Measurements from ENCODE around the gene AHRR.

The AHRR gene

GRCh38 chr5:430214-430925 lies 108.9 kb downstream of the AHRR start:
- no peak overlapping the region for H3K4me3 ChIP-seq
- H3K27ac ChIP-seq = peak overlapping the region in 6 of 21 experiments; percentile 26 to 69 (median 49)

- H3K4me3 ChIP-seq = no peak overlapping the region
- no peak overlapping the region for H3K27ac ChIP-seq
Observed at GRCh38 chr5:431001-431710, 109.6 kb downstream of the AHRR start.

DNA sequence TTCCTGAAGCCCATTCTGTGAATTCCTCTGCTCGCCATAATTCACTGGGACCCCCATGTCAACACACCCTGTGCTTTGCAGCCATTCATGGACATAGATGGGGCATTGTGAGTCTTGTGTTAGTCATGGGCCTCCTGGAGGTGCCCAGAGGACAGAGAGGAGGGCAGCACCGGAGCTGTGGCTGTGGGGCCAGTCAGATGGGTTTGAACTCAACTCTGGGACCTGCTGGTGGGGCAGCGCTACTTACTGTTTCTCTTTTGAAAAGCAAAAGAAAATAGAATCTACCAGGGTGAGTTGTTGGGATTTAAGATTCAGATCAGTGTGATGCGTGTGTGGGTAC lies 110.2 kb downstream of the AHRR start:
- H3K4me3 ChIP-seq = no peak overlapping the region
- H3K27ac ChIP-seq = no peak overlapping the region

DNA sequence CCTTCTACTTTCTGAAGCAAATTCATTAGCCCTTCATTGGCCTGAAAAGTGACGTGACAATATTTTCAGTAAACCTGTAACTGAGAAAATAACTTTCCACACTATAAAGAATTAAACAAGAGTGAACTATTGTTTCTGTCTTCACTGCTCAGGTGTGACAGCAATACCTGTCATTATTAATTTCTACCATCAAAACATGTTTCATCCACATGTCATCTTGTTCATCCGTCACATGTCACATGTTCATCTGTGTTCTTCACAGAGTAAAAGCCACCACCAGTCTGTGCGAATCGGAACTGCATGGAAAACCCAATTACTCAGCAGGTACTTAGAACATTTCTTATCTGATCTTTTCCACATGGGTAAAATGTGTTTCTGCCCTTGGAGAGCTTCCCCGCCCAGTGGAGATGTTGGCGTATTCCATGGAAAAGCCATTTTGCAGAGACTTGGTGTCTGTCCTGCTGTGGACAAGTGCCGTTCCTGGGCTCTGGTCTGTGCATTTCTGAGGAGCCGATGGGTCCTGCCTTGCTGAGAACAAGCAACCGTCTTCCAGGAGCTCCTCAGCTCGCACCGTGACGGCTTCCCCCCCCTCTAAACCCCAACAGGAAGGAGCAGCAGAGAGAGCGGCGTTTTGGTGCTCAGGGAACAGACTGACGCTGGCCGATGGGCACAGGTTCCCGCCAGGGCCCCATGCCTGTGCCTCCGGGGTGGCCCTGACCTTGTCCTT lies 110.8 kb downstream of the AHRR start:
- Histone ChIP-seq H3K4me3 (no peak overlapping the region), H3K27ac (no peak overlapping the region)

GRCh38 chr5:432928-433791 lies 111.6 kb downstream of the AHRR start:
- no peak overlapping the region for H3K4me3 ChIP-seq
- H3K27ac ChIP-seq = no peak overlapping the region

GRCh38 chr5:433836-434235 lies 112.3 kb downstream of the AHRR start:
- no peak overlapping the region for H3K27ac ChIP-seq
- no peak overlapping the region for H3K4me3 ChIP-seq

DNA sequence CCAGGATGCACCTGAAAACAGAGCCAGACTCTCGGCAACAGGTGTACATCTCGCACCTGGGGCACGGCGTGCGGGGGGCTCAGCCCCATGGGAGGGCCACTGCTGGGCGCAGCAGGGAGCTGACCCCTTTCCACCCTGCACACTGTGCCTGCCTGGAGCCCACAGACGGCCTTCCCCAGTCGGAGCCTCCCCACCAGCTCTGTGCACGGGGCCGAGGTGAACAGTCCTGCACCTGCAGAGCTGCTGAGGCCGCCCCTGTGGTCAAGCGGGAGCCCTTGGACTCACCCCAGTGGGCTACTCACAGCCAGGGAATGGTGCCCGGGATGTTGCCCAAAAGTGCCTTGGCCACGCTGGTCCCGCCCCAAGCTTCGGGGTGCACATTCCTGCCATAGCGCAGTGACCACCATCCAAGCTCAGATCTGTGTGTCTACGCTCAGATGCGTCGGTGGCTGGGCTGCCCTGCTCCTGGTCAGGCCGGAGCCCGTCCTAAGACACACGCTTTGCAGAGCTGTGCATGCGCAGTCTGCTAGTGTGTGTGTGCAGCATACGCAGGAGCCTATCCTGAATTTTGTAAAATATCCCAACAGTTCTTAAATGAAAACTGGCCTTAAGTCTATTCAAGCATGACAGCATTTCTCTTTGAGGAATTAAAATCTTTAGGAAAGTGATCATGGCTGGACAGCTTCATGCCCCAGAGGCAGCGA lies 113.1 kb downstream of the AHRR start:
- no peak overlapping the region for H3K27ac ChIP-seq
- H3K4me3 ChIP-seq = no peak overlapping the region

- Histone ChIP-seq H3K4me3 (no peak overlapping the region), H3K27ac (no peak overlapping the region)
Observed at GRCh38 chr5:435156-435790, 113.8 kb downstream of the AHRR start.

- no peak overlapping the region for H3K4me3 ChIP-seq
- H3K27ac ChIP-seq = no peak overlapping the region
Observed at GRCh38 chr5:435961-436640, 114.6 kb downstream of the AHRR start.

- Histone ChIP-seq H3K4me3 (no peak overlapping the region), H3K27ac (no peak overlapping the region)
Observed at GRCh38 chr5:436641-436975, 115.1 kb downstream of the AHRR start.

GRCh38 chr5:437281-437771 lies 115.8 kb downstream of the AHRR start:
- no peak overlapping the region for H3K27ac ChIP-seq
- no peak overlapping the region for H3K4me3 ChIP-seq

DNA sequence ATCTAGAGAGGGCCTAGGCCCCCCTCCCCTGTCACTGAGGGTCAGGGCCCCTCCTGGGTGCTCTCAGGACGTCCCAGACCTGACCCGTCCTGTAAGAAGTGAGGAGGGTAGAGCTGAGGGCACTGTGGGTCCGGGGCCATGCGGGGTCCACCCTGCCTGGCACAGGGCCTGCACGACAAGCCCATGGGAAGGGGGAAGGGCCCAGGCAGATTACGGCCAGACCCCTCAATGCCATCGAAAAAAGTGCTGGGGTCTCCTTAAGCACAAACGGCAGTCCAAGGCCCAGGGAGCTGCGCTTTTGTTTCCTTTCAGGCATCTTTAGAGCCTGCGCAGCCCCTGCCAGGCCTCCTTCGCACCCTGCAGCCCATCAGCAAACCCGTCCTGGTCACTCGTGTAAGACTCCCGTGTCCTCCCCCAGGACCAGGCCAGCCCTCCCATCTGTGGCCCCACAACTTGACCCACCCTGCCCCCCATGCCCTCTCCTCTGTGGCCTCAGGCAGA lies 117.0 kb downstream of the AHRR start:
- H3K4me3 ChIP-seq = no peak overlapping the region
- no peak overlapping the region for H3K27ac ChIP-seq

- Histone ChIP-seq H3K4me3 (no peak overlapping the region), H3K27ac (no peak overlapping the region)
Observed at GRCh38 chr5:439181-439580, 117.7 kb downstream of the AHRR start.

GRCh38 chr5:439636-440035 lies 118.1 kb downstream of the AHRR start:
- Histone ChIP-seq H3K4me3 (no peak overlapping the region), H3K27ac (no peak overlapping the region)

DNA sequence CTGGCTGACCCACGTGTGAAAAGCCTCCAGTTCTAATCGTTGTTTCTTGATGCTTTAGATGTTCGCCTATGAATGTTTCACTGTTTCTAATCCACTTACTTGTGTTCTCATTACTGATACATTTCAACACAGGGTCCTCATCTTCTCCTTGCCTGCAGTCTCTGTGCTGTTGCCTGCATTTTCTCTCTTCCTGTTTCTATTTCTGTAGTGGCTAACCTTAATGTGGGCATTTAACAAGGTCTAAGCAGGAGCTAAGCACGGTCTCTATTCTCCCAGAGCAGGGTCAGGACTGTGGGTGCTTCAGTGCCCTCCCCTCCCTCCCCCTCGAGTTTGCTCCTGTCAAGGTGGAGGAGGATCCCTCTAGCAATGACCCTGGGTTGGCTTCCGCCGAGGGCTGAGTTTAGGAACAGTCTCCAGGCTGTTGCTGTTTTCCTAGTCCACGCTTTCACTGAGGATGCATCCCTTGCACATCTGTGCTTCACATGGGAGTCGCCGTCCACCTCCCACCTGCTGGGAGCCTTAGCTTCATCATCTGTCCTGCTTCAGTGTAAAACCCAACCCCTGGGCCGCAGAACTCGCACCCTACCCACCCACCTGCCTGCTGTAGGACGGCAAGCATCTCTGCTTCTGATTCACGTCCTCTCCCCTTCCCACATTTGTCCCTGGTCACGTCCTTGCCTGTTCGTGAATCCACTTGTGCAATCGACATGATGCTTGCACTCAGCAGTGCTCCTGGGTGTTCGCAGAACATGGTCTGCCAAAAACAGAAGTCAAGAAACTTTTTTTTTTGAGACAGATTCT lies 119.1 kb downstream of the AHRR start:
- no peak overlapping the region for H3K4me3 ChIP-seq

GRCh38 chr5:441996-442334 lies 120.5 kb downstream of the AHRR start:
- Histone ChIP-seq H3K4me3 (peak overlapping the region; percentile 55 to 97 (median 82)), H3K27ac (peak overlapping the region in 5 of 21 experiments; percentile 83 to 98 (median 96))

More for the DNA sequence above, 119.1 kb downstream of the AHRR start:
- H3K27ac ChIP-seq = peak overlapping the region in 1 of 21 experiments; percentile 46
